ENCODE data around the gene FIBP. TPM values are rescaled to one million over a fixed set of nuclear protein-coding genes. Genes with fewer than 3 reads are reported as not detected.
A peak's percentile ranks its signal among the peaks of the same experiment; 100 is the strongest.

Gene FIBP
- polyA plus RNA-seq, 1 experiment, result 126 TPM

DNA sequence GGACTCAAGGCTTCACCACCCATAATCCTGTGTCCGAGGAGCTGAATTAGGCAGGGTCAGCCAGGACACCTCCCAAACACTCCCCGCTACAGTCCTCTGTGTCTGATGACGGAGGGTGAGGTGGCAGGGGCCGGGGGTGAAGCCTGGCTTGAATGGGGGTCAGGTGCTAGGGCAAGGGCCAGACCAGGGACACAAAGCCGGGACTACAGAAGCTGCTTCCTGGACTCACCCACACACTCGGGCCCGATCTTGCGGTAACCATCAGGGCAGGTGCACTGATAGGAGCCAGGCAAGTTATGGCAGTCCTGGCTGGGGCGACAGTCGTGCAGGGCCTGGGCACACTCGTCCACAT lies 18.0 kb downstream of the FIBP start:
- POLR2A ChIA-PET, result interaction anchor here (1.1 to 4.2 kb wide), 2 partner anchors 10 to 11 kb away, joined by 3 to 26 read pairs; partner anchors contain the start of gene MUS81
- CTCF ChIA-PET, result interaction anchor here (1.3 to 4.2 kb wide), 5 partner anchors 9 to 118 kb away, joined by 3 to 35 read pairs (median 20); partner anchors contain the start of genes FIBP and MUS81
- Histone ChIP-seq H3K4me3 (ENCODE audit: low read depth, low read length) (peak overlapping the region; percentile 76; the same call in 1 of the 2 replicates), H3K9me3 (ENCODE audit: control insufficient read depth, insufficient read depth, low read length) (no peaks in the 10 kb centered on the region; the same call in 1 of the 2 replicates), H3K27ac (ENCODE audit: low read depth, low read length) (peak overlapping the region; percentile 21), H3K27me3 (ENCODE audit: control insufficient read depth, insufficient read depth, low read length) (no peaks in the 10 kb centered on the region)
- no peak for DNase-seq (ENCODE audit: low read depth, low spot score)
- TF ChIP-seq, protein P1, sequence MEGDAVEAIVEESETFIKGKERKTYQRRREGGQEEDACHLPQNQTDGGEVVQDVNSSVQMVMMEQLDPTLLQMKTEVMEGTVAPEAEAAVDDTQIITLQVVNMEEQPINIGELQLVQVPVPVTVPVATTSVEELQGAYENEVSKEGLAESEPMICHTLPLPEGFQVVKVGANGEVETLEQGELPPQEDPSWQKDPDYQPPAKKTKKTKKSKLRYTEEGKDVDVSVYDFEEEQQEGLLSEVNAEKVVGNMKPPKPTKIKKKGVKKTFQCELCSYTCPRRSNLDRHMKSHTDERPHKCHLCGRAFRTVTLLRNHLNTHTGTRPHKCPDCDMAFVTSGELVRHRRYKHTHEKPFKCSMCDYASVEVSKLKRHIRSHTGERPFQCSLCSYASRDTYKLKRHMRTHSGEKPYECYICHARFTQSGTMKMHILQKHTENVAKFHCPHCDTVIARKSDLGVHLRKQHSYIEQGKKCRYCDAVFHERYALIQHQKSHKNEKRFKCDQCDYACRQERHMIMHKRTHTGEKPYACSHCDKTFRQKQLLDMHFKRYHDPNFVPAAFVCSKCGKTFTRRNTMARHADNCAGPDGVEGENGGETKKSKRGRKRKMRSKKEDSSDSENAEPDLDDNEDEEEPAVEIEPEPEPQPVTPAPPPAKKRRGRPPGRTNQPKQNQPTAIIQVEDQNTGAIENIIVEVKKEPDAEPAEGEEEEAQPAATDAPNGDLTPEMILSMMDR (IDR thresholded peaks at IDR 0.05; ENCODE audit: low read depth, low read length), result no peak

DNA sequence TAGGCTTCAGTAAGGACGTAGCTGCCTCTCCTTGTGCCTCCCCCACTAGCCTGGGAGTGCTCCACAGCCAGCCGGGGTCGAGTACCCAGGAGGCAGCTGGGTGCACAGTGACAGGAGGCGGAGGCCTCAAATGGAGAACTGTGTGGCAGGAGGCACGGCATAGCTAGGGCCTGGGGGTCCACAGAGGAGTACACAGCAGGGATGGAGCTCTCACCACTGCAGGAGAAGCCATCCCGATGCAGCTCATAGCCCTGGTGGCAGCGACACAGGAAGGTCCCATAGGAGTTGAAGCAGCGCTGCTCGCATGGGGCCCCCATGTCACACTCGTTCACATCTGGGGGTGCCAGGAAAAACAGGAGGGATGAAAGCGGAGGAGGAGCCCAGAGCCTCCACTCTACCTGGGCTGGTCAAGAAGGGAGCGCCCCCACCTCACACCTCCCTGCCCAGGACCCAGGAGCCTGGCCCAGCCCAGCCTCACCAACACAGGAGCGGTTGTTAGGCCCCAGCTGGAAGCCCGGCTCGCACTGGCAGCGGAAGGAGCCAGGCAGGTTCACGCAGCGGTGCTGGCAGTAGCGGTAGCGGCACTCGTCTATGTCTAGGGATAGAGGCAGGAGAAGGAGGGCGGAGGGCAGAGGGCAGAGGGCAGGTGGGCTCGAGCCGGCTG lies 18.5 kb downstream of the FIBP start:
- H3K27ac ChIP-seq (ENCODE audit: low read depth, low read length), result peak overlapping the region; percentile 21
- POLR2A ChIA-PET, result interaction anchor here (0.6 to 4.2 kb wide), 2 partner anchors 11 to 16 kb away, joined by 8 to 26 read pairs; partner anchors contain the start of gene MUS81
- H3K27me3 ChIP-seq (ENCODE audit: control insufficient read depth, insufficient read depth, low read length), result no peaks in the 10 kb centered on the region
- CTCF ChIA-PET, result interaction anchor here (2.1 to 4.2 kb wide), 4 partner anchors 10 to 19 kb away, joined by 14 to 35 read pairs (median 22); partner anchors contain the start of genes FIBP and MUS81
- no peaks in the 10 kb centered on the region; the same call in 1 of the 2 replicates for H3K9me3 ChIP-seq (ENCODE audit: control insufficient read depth, insufficient read depth, low read length)
- no peak overlapping the region for H3K4me3 ChIP-seq (ENCODE audit: low read depth, low read length)
- no peak for DNase-seq (ENCODE audit: low read depth, low spot score)
- TF ChIP-seq, protein P1 (IDR thresholded peaks at IDR 0.05; ENCODE audit: low read depth, low read length), result no peak

DNA sequence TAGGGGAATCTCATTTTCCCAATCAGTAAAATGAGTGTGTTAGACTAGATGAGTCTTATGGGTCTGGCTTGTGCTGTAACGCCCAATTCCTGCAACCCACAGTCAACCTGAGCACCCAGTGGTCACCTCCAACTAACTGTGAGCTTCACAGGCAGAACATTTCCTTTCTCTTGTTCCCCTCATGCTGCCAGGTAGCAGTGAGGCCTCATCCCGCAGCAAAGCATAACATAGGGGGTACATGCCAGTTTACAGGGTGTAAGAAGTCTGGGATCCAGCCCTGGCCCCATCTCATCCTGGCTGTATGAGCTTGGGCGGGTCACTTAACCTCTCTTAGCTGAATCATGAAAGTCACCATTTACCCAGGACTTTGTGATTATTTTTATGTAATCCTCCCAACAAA lies 19.4 kb downstream of the FIBP start:
- H3K9me3 ChIP-seq (ENCODE audit: control insufficient read depth, insufficient read depth, low read length), result no peaks in the 10 kb centered on the region; the same call in 1 of the 2 replicates
- ChIA-PET CTCF (interaction anchor here (2.1 to 4.2 kb wide), 3 partner anchors 9 to 20 kb away, joined by 14 to 35 read pairs (median 20); partner anchors contain the start of genes FIBP and MUS81), POLR2A (interaction anchor here (0.6 to 4.2 kb wide), 4 partner anchors 10 to 987 kb away, joined by 3 to 26 read pairs (median 4); partner anchors contain the start of genes FIBP and MUS81)
- TF ChIP-seq, protein P1 (IDR thresholded peaks at IDR 0.05; ENCODE audit: low read depth, low read length), result no peak
- no peaks in the 10 kb centered on the region for H3K27me3 ChIP-seq (ENCODE audit: control insufficient read depth, insufficient read depth, low read length)
- DNase-seq (ENCODE audit: low read depth, low spot score), result no peak
- no peak overlapping the region for H3K4me3 ChIP-seq (ENCODE audit: low read depth, low read length)
- no peak overlapping the region for H3K27ac ChIP-seq (ENCODE audit: low read depth, low read length)

DNA sequence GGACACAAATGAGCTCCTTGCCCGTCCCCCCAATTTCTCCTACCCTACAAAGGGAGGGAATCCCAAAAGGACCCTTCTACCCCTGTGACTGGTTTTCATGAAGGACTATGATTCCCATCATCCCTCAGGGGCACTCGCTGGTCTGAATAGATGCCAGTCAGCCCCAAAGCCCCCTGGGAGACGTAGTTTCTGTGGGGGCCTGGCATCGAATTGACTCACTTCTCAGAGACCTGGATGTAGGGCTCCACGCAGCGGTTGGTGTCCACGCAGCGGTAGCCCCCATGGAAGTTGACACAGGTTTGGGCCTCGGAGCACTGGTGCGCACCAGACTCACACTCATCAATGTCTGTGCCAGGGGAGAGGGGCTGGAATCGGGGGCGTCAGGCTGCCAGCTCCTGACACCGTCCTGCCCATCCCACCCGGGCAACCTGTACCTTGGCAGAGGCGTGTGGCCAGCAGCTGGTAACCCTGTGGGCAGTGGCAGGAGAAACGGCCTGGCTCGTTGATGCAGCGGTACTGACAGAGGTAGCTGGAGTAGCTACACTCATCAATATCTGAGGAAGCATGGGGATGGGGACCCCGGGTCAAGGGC lies 20.1 kb downstream of the FIBP start:
- TF ChIP-seq, protein P1 (IDR thresholded peaks at IDR 0.05; ENCODE audit: low read depth, low read length), result no peak
- ChIA-PET CTCF (interaction anchor here (2.1 to 4.2 kb wide), 3 partner anchors 8 to 20 kb away, joined by 14 to 35 read pairs (median 20); partner anchors contain the start of genes FIBP and MUS81), POLR2A (interaction anchor here (0.7 to 4.2 kb wide), 4 partner anchors 9 to 988 kb away, joined by 3 to 26 read pairs (median 4); partner anchors contain the start of genes FIBP and MUS81)
- Histone ChIP-seq H3K27me3 (ENCODE audit: control insufficient read depth, insufficient read depth, low read length) (no peaks in the 10 kb centered on the region), H3K9me3 (ENCODE audit: control insufficient read depth, insufficient read depth, low read length) (no peaks in the 10 kb centered on the region; the same call in 1 of the 2 replicates), H3K27ac (ENCODE audit: low read depth, low read length) (no peak overlapping the region), H3K4me3 (ENCODE audit: low read depth, low read length) (no peak overlapping the region)
- DNase-seq (ENCODE audit: low read depth, low spot score), result no peak

Data from AG04450 (cell line).